Tibial nerve (tissue), 4 donors: Measurements from ENCODE around the gene CDK19. TPM values are rescaled to one million over a fixed set of nuclear protein-coding genes. Genes with fewer than 3 reads are reported as not detected.

ENCODE experiments used
- DNase-seq, 2 donors: peaks; one replicate each; pipeline ENCODE4 v3.0.0-alpha.2; 2019; ENCODE audit warnings: low spot score in 2 of 2
- H3K27ac ChIP-seq, 4 donors: fragments of 200-600 bp; sonication (generic) in 3 of 4; one replicate each; pipeline ENCODE4 v1.5.1; 2017 to 2019; ENCODE audit warnings: mild to moderate bottlenecking in 1 of 4
- H3K27me3 ChIP-seq, 2 donors: fragments of 200-600 bp; sonication (generic) in 1 of 2; one replicate each; pipeline versions ENCODE4 v1.5.1 to v1.6.0; 2017 to 2019
- H3K36me3 ChIP-seq, 3 donors: fragments of 200-600 bp; sonication (generic); one replicate each; pipeline ENCODE4 v1.5.1; 2018 to 2019
- H3K4me1 ChIP-seq, 4 donors: fragments of 200-600 bp; sonication (generic) in 3 of 4; one replicate each; pipeline ENCODE4 v1.5.1; 2017 to 2019
- H3K4me3 ChIP-seq, 4 donors: fragments of 200-600 bp; sonication (generic) in 3 of 4; one replicate each; pipeline ENCODE4 v1.5.1; 2017 to 2019; ENCODE audit warnings: mild to moderate bottlenecking in 1 of 4, moderate library complexity in 1 of 4
- H3K9me3 ChIP-seq, 4 donors: fragments of 200-600 bp; sonication (generic) in 3 of 4; one replicate each; pipeline ENCODE4 v1.5.1; 2017 to 2019
- EP300 ChIP-seq, 2 donors: sonication (generic); formaldehyde crosslinking; IDR thresholded peaks; one replicate each; pipeline ENCODE4 v1.6.1; 2017; ENCODE audit warnings: antibody characterized with exemption in 2 of 2, mild to moderate bottlenecking in 1 of 2
- POLR2A ChIP-seq, 2 donors: fragments of 450-650 bp; IDR thresholded peaks; one replicate each; pipeline ENCODE4 v1.6.1; 2017; ENCODE audit warnings: antibody characterized with exemption in 2 of 2, mild to moderate bottlenecking in 2 of 2, moderate library complexity in 2 of 2
- WGBS, 2 donors: methylation state at CpG; one replicate each; pipeline ENCODE4 v1.1.5; 2018; 5-methylcytosine and 5-hydroxymethylcytosine counted together
- total RNA-seq, 4 donors: library from RNA; depleted of rRNA; stranded (reverse); fragments of >200 nt; gene quantifications; one replicate each; pipeline ENCODE4 v1.1.0, GENCODE V29; 2016
- TF ChIP-seq, protein P1 (sequence below), 5 experiments: fragments of 200-600 bp in 3 of 5; fragments of 450-650 bp in 2 of 5; sonication (generic) in 3 of 5; IDR thresholded peaks; one replicate each; pipeline ENCODE4 v1.5.1; 2016 to 2019; ENCODE audit warnings: antibody characterized with exemption in 5 of 5, mild to moderate bottlenecking in 3 of 5, moderate library complexity in 2 of 5

CDK19 gene
- total RNA-seq, 4 donors from 2014 or later, result 18.6 to 29.3 (median 24.3) TPM

DNA sequence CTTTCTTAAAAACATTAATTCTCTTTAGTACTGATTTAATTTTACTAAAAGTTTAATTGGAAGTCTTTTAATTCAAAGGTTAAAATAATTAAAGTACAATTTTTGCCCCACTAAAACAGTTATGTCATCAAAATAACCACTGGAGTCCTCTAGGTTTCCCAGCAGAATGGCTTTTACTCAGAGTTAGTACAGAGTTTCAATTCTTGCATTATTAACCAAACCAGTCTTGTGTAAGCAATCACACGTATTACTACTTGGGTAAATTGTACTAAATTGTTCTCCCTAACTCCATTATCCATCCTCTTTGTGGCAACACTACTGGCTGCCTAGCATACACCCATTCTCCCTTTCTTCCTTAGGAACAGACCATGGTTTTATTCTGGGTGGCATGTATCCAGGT is 36.9 kb downstream of the CDK19 start:
- no peak overlapping the region for H3K27ac ChIP-seq
- DNase-seq, result no peak
- no peaks in the 10 kb centered on the region for H3K27me3 ChIP-seq
- no peak for TF ChIP-seq POLR2A (IDR thresholded peaks at IDR 0.05)
- TF ChIP-seq EP300 (IDR thresholded peaks at IDR 0.05), result no peak
- TF ChIP-seq, protein P1, sequence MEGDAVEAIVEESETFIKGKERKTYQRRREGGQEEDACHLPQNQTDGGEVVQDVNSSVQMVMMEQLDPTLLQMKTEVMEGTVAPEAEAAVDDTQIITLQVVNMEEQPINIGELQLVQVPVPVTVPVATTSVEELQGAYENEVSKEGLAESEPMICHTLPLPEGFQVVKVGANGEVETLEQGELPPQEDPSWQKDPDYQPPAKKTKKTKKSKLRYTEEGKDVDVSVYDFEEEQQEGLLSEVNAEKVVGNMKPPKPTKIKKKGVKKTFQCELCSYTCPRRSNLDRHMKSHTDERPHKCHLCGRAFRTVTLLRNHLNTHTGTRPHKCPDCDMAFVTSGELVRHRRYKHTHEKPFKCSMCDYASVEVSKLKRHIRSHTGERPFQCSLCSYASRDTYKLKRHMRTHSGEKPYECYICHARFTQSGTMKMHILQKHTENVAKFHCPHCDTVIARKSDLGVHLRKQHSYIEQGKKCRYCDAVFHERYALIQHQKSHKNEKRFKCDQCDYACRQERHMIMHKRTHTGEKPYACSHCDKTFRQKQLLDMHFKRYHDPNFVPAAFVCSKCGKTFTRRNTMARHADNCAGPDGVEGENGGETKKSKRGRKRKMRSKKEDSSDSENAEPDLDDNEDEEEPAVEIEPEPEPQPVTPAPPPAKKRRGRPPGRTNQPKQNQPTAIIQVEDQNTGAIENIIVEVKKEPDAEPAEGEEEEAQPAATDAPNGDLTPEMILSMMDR (IDR thresholded peaks at IDR 0.05), result no peak
- no peaks in the 10 kb centered on the region for H3K9me3 ChIP-seq
- no peak overlapping the region for H3K4me3 ChIP-seq
- no peaks in the 10 kb centered on the region for H3K36me3 ChIP-seq
- WGBS, 2 donors, result 93% methylated on average over 1 of the region's 1 CpG
- H3K4me1 ChIP-seq, result peaks cover 0 to 23% (median 0%) of the 10 kb centered on the region in 4 donors

DNA sequence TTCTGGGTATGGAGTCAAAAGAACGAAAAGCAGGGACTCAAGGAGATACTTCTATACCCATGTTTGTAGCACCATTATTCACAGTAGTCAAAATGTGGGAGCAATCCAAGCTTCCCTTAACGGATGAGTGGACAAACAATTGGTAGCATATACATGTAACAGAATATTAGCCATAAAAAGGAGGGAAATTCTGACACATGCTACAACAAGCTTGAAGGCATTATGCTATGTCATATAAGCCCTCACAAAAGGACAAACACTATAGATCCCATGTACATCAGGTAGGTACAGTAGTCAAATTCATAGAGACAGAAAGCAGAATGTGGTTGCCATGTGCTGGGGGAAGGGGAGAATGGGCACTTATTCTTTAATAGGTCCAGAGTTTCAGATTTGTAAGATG is 37.6 kb downstream of the CDK19 start:
- DNase-seq, result no peak
- H3K27ac ChIP-seq, result no peak overlapping the region
- H3K27me3 ChIP-seq, result no peaks in the 10 kb centered on the region
- no peaks in the 10 kb centered on the region for H3K36me3 ChIP-seq
- TF ChIP-seq POLR2A (IDR thresholded peaks at IDR 0.05) (no peak), EP300 (IDR thresholded peaks at IDR 0.05) (no peak)
- TF ChIP-seq, protein P1 (IDR thresholded peaks at IDR 0.05), result no peak
- H3K4me1 ChIP-seq, result peaks cover 0 to 23% (median 0%) of the 10 kb centered on the region in 4 donors
- WGBS, 2 donors, result 90 to 94% methylated on average over 2 of the region's 2 CpGs
- no peak overlapping the region for H3K4me3 ChIP-seq
- no peaks in the 10 kb centered on the region for H3K9me3 ChIP-seq

DNA sequence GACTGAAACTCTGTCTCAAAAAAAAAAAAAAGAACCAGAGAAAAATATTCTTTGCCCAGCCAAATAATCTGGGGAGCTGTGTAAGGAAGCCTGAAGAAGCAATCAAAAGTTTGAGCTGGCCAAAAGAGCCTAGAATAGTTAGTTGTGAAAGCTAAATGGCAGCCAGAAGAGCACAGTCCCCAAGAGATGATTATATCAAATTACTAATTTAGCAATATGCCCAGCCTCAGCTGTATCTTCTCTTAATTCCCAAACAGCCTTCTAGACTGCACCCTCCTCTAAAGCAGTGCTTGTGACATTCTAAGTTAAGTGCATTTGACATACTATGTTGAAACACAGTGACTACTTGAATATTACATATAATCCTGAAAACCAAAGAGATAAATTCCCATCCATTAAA is 38.9 kb downstream of the CDK19 start:
- Histone ChIP-seq H3K9me3 (no peaks in the 10 kb centered on the region), H3K4me3 (no peak overlapping the region), H3K27me3 (no peaks in the 10 kb centered on the region), H3K4me1 (peaks cover 0 to 12% (median 0%) of the 10 kb centered on the region in 4 donors), H3K27ac (no peak overlapping the region), H3K36me3 (peaks cover 0 to 10% (median 0%) of the 10 kb centered on the region in 3 donors)
- TF ChIP-seq EP300 (IDR thresholded peaks at IDR 0.05), result no peak
- TF ChIP-seq, protein P1 (IDR thresholded peaks at IDR 0.05), result no peak
- TF ChIP-seq POLR2A (IDR thresholded peaks at IDR 0.05), result no peak
- DNase-seq, result no peak

DNA sequence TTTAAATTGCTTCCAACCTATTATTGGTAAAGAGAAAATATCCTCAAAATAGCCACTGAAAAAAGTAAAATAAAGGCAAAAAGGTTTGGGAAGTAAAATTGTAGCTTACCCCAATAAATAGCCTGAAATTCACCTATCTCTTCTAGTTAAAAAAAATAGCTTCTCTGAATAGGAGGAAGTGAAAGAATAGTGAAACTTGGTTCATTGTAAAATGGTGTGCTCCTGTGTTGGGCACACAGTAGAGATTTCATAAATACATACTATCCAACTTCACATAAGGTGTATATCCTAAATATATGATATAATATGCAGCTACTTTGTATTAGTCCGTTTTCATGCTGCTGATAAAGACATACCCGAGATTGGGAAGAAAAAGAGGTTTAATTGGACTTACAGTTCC is 45.3 kb downstream of the CDK19 start:
- Histone ChIP-seq H3K36me3 (peaks cover 0 to 54% (median 0%) of the 10 kb centered on the region in 3 donors), H3K27me3 (no peaks in the 10 kb centered on the region), H3K27ac (no peak overlapping the region), H3K4me3 (no peak overlapping the region), H3K4me1 (no peaks in the 10 kb centered on the region), H3K9me3 (no peaks in the 10 kb centered on the region)
- TF ChIP-seq POLR2A (IDR thresholded peaks at IDR 0.05) (no peak), EP300 (IDR thresholded peaks at IDR 0.05) (no peak)
- TF ChIP-seq, protein P1 (IDR thresholded peaks at IDR 0.05), result no peak
- DNase-seq, result no peak
- 92 to 96% methylated on average over 2 of the region's 2 CpGs for WGBS, 2 donors

DNA sequence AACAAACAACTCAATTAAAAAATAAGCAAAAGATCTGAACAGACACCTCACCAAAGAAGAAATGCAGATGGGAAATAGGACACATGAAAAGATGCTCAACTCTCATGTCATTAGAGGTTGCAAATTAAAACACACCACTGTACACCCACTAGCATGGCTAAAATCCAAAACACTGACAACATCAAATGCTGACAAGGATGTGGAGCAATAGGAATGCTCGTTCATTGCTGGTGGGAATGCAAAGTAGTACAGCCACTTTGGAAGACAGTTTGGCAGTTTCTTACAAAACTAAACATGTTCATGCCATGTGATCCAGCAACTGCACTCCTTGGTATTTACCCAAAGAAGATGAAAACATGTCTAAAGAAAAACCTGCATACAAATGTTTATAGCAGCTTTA is 47.2 kb downstream of the CDK19 start:
- WGBS, 2 donors, result 95 to 97% methylated on average over 1 of the region's 1 CpG
- Histone ChIP-seq H3K36me3 (peaks cover 0 to 54% (median 0%) of the 10 kb centered on the region in 3 donors), H3K27me3 (no peaks in the 10 kb centered on the region), H3K9me3 (no peaks in the 10 kb centered on the region), H3K27ac (no peak overlapping the region), H3K4me3 (no peak overlapping the region), H3K4me1 (no peaks in the 10 kb centered on the region)
- no peak for DNase-seq
- TF ChIP-seq EP300 (IDR thresholded peaks at IDR 0.05), result no peak

DNA sequence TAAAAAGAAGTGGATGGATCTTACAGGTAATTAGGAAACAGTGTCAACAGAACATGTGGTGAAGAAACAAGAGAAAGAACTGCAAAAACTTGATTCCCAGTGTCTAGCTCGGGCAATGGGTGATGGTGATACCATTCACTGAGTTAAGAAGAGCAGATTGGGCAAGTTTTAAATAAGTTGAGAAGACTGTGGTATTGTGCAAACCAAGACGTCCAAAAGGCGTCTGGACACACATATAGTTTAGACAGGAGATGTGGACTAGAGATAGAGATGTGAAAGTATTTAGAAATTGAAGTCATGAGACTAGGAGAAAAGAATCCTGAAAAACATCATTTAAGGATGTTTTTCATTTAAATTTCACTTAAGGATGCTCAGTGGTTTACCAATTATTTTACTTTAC is 53.9 kb downstream of the CDK19 start:
- no peak for DNase-seq
- TF ChIP-seq EP300 (IDR thresholded peaks at IDR 0.05) (no peak), POLR2A (IDR thresholded peaks at IDR 0.05) (no peak)
- TF ChIP-seq, protein P1 (IDR thresholded peaks at IDR 0.05), result no peak
- no peaks in the 10 kb centered on the region for H3K4me1 ChIP-seq
- H3K4me3 ChIP-seq, result no peak overlapping the region
- H3K27me3 ChIP-seq, result no peaks in the 10 kb centered on the region
- H3K9me3 ChIP-seq, result no peaks in the 10 kb centered on the region
- whole genome bisulfite sequencing, 2 donors, result 80 to 83% methylated on average over 3 of the region's 3 CpGs
- no peak overlapping the region for H3K27ac ChIP-seq
- peaks cover 0 to 6% (median 0%) of the 10 kb centered on the region in 3 donors for H3K36me3 ChIP-seq
